Measurements from ENCODE around the gene RPS6KC1.

DNA sequence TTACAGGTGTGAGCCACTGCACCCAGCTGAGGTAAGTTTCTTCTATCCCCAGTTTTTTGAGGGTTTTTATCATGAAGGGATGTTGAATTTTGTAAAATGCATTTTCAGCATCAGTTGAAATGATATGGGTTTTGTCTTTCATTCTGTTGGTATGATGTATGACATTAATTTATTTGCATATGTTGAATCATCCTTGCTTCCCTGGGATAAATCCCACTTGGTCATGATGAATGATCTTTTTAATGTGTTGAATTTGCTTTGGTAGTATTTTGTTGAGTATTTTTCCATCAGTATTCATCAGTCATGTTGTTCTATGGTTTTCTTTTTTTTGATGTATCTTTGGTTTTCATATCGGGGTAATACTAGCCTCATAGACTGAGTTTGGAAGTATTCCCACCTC is 141.0 kb downstream of the RPS6KC1 start:
- TF ChIP-seq POLR2A (IDR thresholded peaks at IDR 0.05; ENCODE audit: low read depth, low read length) (no peak), PAX5 (IDR thresholded peaks at IDR 0.05; ENCODE audit: insufficient read depth, low read length, severe bottlenecking) (no peak), SPI1 (IDR thresholded peaks at IDR 0.05; ENCODE audit: low read depth, low read length) (no peak), POLR2AphosphoS5 (IDR thresholded peaks at IDR 0.05; ENCODE audit: low read depth, low read length) (no peak), TAF1 (IDR thresholded peaks at IDR 0.05; ENCODE audit: low read depth, low read length) (no peak)

Measured in GM12891 (cell line).